HL-60 (cell line): ENCODE data around the gene LBX2.

ENCODE experiments used
- DNase-seq, 2 experiments: peaks; one replicate each; pipeline ENCODE4 v3.0.0-alpha.2; 2010 to 2020; ENCODE audit warnings: low read depth in 1 of 2, low spot score in 1 of 2
- H3K27ac ChIP-seq: fragments of 250-450 bp; sonication (Bioruptor Pico); replicated peaks from 2 replicates; pipeline ENCODE4 v1.5.1; 2020; ENCODE audit warnings: mild to moderate bottlenecking, moderate library complexity
- H3K27me3 ChIP-seq: fragments of 250-450 bp; sonication (Bioruptor Pico); 2 replicates; pipeline ENCODE4 v1.5.1; 2021; ENCODE audit warnings: mild to moderate bottlenecking, moderate library complexity; ENCODE audit not compliant: insufficient read depth, poor library complexity, severe bottlenecking
- H3K4me3 ChIP-seq: replicated peaks from 2 replicates; pipeline ENCODE4 v1.5.1; 2011; ENCODE audit warnings: mild to moderate bottlenecking, control low read depth, low read length; ENCODE audit not compliant: insufficient read depth
- GABPA ChIP-seq: IDR thresholded peaks from 2 replicates; pipeline ENCODE4 v1.6.1; 2012; ENCODE audit warnings: low read depth
- POLR2AphosphoS5 ChIP-seq: IDR thresholded peaks from 2 replicates; pipeline ENCODE4 v1.6.1; 2012; ENCODE audit warnings: low read depth
- SPI1 ChIP-seq: IDR thresholded peaks from 2 replicates; pipeline ENCODE4 v1.6.1; 2012; ENCODE audit warnings: low read depth, mild to moderate bottlenecking, borderline replicate concordance
- TF ChIP-seq, protein P1 (sequence below): IDR thresholded peaks from 2 replicates; pipeline ENCODE4 v1.6.1; 2012; ENCODE audit warnings: low read depth; ENCODE audit not compliant: insufficient replicate concordance
- TF ChIP-seq, protein P2 (sequence below): IDR thresholded peaks from one replicate; pipeline ENCODE4 v1.5.1; 2011; ENCODE audit warnings: low read length, control low read depth, inconsistent platforms; ENCODE audit not compliant: insufficient read depth

LBX2 gene

DNA sequence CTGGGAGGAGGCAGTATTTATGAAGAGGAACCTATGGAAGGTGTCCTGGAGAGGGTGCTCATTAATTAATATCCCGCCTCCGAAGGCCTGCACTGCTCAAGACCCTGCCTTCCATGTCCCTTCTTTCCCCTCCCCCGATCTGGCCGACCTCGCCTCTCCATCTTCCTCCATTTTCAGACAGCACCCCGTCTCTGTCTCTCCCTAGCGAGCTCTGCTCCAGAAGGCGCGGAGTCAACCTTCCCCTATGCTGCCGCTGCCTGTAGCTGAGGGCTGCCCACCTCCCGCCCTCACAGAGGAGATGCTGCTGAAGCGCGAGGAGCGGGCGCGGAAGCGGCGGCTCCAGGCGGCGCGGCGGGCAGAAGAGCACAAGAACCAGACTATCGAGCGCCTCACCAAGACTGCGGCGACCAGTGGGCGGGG, 42.3 kb downstream of the LBX2 start:
- Histone ChIP-seq H3K4me3 (peak overlapping the region; percentile 68), H3K27me3 (no peaks in the 10 kb centered on the region), H3K27ac (peak overlapping the region; percentile 84)
- DNase-seq = peak in 1 of 2 experiments; percentile 34
- TF ChIP-seq, protein P1, sequence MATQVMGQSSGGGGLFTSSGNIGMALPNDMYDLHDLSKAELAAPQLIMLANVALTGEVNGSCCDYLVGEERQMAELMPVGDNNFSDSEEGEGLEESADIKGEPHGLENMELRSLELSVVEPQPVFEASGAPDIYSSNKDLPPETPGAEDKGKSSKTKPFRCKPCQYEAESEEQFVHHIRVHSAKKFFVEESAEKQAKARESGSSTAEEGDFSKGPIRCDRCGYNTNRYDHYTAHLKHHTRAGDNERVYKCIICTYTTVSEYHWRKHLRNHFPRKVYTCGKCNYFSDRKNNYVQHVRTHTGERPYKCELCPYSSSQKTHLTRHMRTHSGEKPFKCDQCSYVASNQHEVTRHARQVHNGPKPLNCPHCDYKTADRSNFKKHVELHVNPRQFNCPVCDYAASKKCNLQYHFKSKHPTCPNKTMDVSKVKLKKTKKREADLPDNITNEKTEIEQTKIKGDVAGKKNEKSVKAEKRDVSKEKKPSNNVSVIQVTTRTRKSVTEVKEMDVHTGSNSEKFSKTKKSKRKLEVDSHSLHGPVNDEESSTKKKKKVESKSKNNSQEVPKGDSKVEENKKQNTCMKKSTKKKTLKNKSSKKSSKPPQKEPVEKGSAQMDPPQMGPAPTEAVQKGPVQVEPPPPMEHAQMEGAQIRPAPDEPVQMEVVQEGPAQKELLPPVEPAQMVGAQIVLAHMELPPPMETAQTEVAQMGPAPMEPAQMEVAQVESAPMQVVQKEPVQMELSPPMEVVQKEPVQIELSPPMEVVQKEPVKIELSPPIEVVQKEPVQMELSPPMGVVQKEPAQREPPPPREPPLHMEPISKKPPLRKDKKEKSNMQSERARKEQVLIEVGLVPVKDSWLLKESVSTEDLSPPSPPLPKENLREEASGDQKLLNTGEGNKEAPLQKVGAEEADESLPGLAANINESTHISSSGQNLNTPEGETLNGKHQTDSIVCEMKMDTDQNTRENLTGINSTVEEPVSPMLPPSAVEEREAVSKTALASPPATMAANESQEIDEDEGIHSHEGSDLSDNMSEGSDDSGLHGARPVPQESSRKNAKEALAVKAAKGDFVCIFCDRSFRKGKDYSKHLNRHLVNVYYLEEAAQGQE = no peak
- no peak for TF ChIP-seq POLR2AphosphoS5
- TF ChIP-seq GABPA = no peak
- TF ChIP-seq, protein P2, sequence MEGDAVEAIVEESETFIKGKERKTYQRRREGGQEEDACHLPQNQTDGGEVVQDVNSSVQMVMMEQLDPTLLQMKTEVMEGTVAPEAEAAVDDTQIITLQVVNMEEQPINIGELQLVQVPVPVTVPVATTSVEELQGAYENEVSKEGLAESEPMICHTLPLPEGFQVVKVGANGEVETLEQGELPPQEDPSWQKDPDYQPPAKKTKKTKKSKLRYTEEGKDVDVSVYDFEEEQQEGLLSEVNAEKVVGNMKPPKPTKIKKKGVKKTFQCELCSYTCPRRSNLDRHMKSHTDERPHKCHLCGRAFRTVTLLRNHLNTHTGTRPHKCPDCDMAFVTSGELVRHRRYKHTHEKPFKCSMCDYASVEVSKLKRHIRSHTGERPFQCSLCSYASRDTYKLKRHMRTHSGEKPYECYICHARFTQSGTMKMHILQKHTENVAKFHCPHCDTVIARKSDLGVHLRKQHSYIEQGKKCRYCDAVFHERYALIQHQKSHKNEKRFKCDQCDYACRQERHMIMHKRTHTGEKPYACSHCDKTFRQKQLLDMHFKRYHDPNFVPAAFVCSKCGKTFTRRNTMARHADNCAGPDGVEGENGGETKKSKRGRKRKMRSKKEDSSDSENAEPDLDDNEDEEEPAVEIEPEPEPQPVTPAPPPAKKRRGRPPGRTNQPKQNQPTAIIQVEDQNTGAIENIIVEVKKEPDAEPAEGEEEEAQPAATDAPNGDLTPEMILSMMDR = no peak
- no peak for TF ChIP-seq SPI1

DNA sequence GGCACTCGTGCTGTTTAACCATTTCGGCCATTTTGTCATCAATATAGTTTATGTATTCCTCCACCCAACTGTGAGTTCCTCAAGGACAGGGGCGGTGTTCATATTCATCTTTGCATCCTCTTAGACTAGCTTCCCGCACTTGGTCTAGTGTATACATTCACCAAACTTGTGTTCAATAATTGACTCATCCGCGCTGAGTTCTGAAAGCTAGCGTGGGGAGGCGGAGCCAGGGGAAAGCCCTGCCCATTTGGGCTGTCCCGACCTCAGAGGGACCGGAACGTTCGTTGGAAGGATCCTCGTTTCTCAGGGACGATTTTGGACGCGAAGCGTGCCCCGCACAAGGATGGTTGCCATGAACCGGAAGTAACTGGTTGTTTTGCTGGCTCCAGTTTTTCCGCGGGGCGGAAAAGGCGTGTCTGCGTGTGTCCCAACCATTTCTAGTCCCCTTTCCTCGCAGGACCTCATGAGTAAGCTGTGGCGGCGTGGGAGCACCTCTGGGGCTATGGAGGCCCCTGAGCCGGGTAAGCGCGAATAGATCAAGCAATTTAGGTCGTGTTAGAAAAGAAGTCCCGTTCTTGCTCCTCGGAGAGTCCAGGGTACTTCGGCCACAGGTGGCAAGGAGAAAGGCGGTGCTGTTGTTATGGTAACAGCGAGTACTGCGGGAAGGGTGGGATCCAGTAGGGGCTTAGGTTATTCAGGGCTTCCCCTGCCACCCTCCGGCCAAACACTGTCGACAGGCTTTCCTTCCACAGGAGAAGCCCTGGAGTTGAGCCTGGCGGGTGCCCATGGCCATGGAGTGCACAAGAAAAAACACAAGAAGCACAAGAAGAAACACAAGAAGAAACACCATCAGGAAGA, 44.5 kb downstream of the LBX2 start, which contains the start of gene INO80B:
Gene INO80B (plus strand): TSS at position 434 of the 858 bp plus-strand sequence. CDS start 30 bp downstream, at position 464.
- peak within 1 kb of the TSS; percentile 76 for H3K4me3 ChIP-seq
- DNase-seq = peak; percentile 98
- no peaks in the 10 kb centered on the region for H3K27me3 ChIP-seq
- H3K27ac ChIP-seq = peak within 1 kb of the TSS; percentile 66
- TF ChIP-seq SPI1 (no peak; the same call in 1 of the 2 replicates), POLR2AphosphoS5 (peak; percentile 71), GABPA (peak; percentile 99)
- TF ChIP-seq, protein P1 = peak; percentile 69
- TF ChIP-seq, protein P2 = no peak

DNA sequence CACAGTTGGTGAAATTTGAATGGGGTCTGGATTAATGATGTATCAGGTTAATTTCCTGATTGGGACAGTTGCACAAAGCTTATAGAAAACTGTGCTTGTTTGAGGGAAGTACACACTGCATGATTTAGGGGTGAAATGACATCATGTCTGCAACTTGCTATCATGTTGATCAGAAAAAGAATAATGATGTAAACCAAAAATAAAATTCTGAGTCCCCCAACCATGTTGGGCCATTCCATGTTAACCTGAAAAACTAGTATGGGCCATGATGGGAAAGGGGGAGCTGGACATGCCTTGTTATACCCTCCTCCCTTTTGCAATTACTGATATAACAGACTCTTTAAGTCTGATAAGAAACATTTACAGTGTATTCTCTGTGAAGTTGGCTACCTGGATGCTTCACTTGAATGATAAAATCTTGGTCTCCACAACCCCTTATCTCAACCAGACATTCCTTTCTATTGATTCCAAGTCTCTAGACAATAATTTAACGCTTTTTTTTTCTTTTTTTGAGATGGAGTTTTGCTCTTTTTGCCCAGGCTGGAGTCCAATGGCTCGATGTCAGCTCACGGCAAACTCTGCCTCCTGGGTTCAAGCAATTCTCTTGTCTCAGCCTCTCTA, 48.7 kb downstream of the LBX2 start:
- Histone ChIP-seq H3K27me3 (no peaks in the 10 kb centered on the region), H3K27ac (no peak overlapping the region), H3K4me3 (no peak overlapping the region)
- no peak for DNase-seq
- TF ChIP-seq GABPA (no peak), POLR2AphosphoS5 (no peak), SPI1 (no peak)
- TF ChIP-seq, protein P2 = no peak
- TF ChIP-seq, protein P1 = no peak
